Keratinocyte (primary cell): ENCODE measurements around the gene PDE4DIP.
"Not testable (repeated sequence)": the region's sequence is repeated elsewhere in the genome, so short reads cannot be mapped to it uniquely, and the experiment has no call there.

ENCODE experiments used
- CTCF ChIP-seq, 3 experiments: IDR thresholded peaks in 1 of 3; conservative IDR thresholded peaks in 1 of 3; optimal IDR thresholded peaks in 1 of 3; 2 replicates in 2 of 3; 3 replicates in 1 of 3; pipeline versions ENCODE3 to v1.5.1; 2011; ENCODE audit warnings: low read length in 3 of 3, mild to moderate bottlenecking in 3 of 3, moderate library complexity in 2 of 3, control low read depth in 1 of 3, inconsistent platforms in 1 of 3; ENCODE audit not compliant: insufficient read depth in 2 of 3; ENCODE audit errors: extremely low read depth in 1 of 3
- EZH2 ChIP-seq: IDR thresholded peaks from one replicate; pipeline ENCODE4 v1.6.1; 2012; ENCODE audit warnings: inconsistent platforms, mild to moderate bottlenecking, low read length, moderate library complexity

DNA sequence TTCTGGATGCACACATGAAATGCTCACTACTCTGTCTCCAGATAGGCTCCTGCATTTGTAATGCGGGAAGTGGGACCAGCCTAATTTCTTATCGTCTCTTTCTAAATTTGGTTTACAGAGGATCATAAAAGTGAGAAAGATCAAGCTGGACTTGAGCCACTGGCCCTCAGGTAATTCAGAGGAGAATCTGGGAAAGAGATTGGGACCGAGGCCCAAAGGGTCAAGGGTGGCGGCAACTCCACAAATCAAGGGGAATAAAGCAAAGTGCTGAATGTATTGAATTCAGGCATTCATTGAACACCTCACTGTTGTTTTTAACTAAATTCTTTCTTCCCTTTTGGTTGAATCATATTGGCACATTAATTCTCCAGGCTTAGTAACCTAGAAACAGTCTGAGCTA, 164.1 kb downstream of the PDE4DIP start:
- TF ChIP-seq CTCF (optimal IDR thresholded peaks at IDR 0.05 in 1 of 3, IDR thresholded peaks at IDR 0.05 in 1 of 3, conservative IDR thresholded peaks at IDR 0.05 in 1 of 3; ENCODE audit: extremely low read depth in 1 of 3, insufficient read depth in 2 of 3, low read length in 3 of 3); EZH2: not testable (repeated sequence)
